Smooth muscle cell of the coronary artery (primary cell): ENCODE measurements around the gene PFDN5. TPM values are rescaled to one million over a fixed set of nuclear protein-coding genes. Genes with fewer than 3 reads are reported as not detected.

Experiments used
- total RNA-seq: library from RNA; depleted of rRNA; stranded (reverse); fragments of >200 nt; gene quantifications from 2 replicates; pipeline ENCODE4 v1.2.3, GENCODE V29; 2014; ENCODE audit warnings: low replicate concordance

The PFDN5 gene
- total RNA-seq: 692 and 1,810 TPM in 2 replicates

DNA sequence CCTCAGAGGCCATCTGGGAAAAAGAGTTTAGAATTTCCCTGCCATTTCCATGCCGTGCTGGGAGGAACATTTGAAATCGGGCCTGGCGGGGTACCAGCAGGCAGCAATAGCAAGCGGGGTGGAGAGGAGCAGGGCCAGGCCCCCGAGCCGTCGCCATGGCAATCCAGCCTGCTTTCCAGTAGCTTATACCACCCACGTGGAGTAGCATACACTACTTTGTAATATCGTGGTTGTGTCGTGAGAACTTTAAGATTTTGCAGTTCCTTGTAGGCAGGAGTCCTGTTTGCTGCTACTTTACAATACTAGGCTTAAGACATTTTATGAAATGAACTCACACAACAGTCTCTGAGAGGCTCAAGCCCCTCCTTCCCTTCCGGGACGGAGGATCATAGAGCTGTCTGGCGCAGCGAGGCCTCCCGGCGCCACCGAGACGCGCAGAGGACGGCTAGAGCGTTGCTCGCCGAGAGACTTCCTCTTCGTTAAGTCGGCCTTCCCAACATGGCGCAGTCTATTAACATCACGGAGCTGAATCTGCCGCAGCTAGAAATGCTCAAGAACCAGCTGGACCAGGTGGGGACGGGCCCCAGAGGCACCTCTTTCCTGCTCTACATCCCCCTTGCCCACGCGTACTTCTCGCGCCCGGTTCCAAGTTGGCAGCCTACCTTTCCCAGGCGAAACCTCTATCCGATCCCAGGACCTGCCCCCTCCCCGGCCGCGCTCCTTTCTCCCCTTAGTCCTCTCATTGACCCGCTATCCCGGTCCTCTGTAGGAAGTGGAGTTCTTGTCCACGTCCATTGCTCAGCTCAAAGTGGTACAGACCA is at the start of gene PFDN5:
Gene PFDN5, plus strand, starts transcription at position 473 of the 821 bp plus-strand sequence. Its CDS starts 26 bp downstream, at position 499.

GRCh38 chr12:53267999-53268629 is 27.2 kb upstream of the PFDN5 start, which contains the start of gene ESPL1:
Gene ESPL1, plus strand, starts transcription at chr12:53268299. Its CDS starts 468 bp downstream, at chr12:53268767.

GRCh38 chr12:53299454-53300180 is 4.3 kb downstream of the PFDN5 start, which contains the start of gene MYG1:
Gene MYG1, plus strand, starts transcription at chr12:53299695. Its CDS starts 43 bp downstream, at chr12:53299738.

GRCh38 chr12:53336181-53336681 is 40.9 kb downstream of the PFDN5 start, which contains the start of gene SP7:
Gene SP7, minus strand, starts transcription at chr12:53336354. Its CDS starts 708 bp downstream, at chr12:53335646.

Other genes with a start within 250 kb of the PFDN5 start
- gene TNS2, start 245.5 kb upstream of the PFDN5 start, total RNA-seq: 19.6 and 37.2 TPM in 2 replicates
- 21.0 and 35.6 TPM in 2 replicates for gene SPRYD3, start 216.2 kb upstream of the PFDN5 start, total RNA-seq
- gene IGFBP6, start 197.9 kb upstream of the PFDN5 start, total RNA-seq: 364 and 722 TPM in 2 replicates
- not detected in 2 replicates for gene SOAT2, start 192.1 kb upstream of the PFDN5 start, total RNA-seq
- gene ZNF740, start 114.8 kb upstream of the PFDN5 start, total RNA-seq: 11.2 and 11.3 TPM in 2 replicates
- 4.4 and 11.5 TPM in 2 replicates for gene CSAD, start 114.6 kb upstream of the PFDN5 start, total RNA-seq
- gene ITGB7, start 88.3 kb upstream of the PFDN5 start, total RNA-seq: 0.15 and 0.47 TPM in 2 replicates
- 17.7 and 22.6 TPM in 2 replicates for gene RARG, start 63.3 kb upstream of the PFDN5 start, total RNA-seq
- 0.70 and 1.2 TPM in 2 replicates for gene ESPL1, start 27.2 kb upstream of the PFDN5 start, total RNA-seq
- 45.7 and 49.9 TPM in 2 replicates for gene MYG1, start 4.2 kb downstream of the PFDN5 start, total RNA-seq
- 31.4 and 34.7 TPM in 2 replicates for gene AAAS, start 26.1 kb downstream of the PFDN5 start, total RNA-seq
- gene SP7, start 40.8 kb downstream of the PFDN5 start, total RNA-seq: not detected in 2 replicates
- gene SP1, start 84.6 kb downstream of the PFDN5 start, total RNA-seq: 20.6 and 22.9 TPM in 2 replicates
- gene AMHR2, start 128.3 kb downstream of the PFDN5 start, total RNA-seq: not detected in 2 replicates
- gene PRR13, start 146.2 kb downstream of the PFDN5 start, total RNA-seq: 12.1 and 21.4 TPM in 2 replicates
- 210 and 235 TPM in 2 replicates for gene PCBP2, start 156.6 kb downstream of the PFDN5 start, total RNA-seq
- 16.1 and 48.9 TPM in 2 replicates for gene MAP3K12, start 203.9 kb downstream of the PFDN5 start, total RNA-seq
- 24.5 and 36.5 TPM in 2 replicates for gene TARBP2, start 205.7 kb downstream of the PFDN5 start, total RNA-seq
- gene NPFF, start 211.9 kb downstream of the PFDN5 start, total RNA-seq: not detected in 2 replicates